IMR-90 (cell line): ENCODE data around the gene TRIO. TPM values are rescaled to one million over a fixed set of nuclear protein-coding genes. Genes with fewer than 3 reads are reported as not detected.
A peak's percentile ranks its signal among the peaks of the same experiment; 100 is the strongest.

Source experiments
- ATAC-seq: fragments of 200-7000 bp; cut with Tn5 transposase; 2 replicates; pipeline ENCODE4 v1.9.1; 2020; ENCODE audit warnings: low read depth, mild to moderate bottlenecking, moderate library complexity
- BruUV-seq: library from RNA; stranded (reverse); fragments of 400-500 nt; replicated peaks from 2 replicates; lab custom pipeline; 2021; lab: Mats Ljungman, UMichigan
- CTCF ChIA-PET: fragments of 300-600 bp; formaldehyde crosslinking; extraction: SDS; loops from one replicate; lab custom pipeline; 2021; ENCODE audit warnings: antibody characterized with exemption; lab: Yijun Ruan, JAX
- POLR2A ChIA-PET: fragments of 300-600 bp; sonication (Branson Sonifier 250); formaldehyde crosslinking; loops from one replicate; lab custom pipeline; 2022; ENCODE audit warnings: antibody characterized with exemption; ENCODE audit not compliant: unreplicated experiment; lab: Charles Lee
- DNase-seq: peaks from one replicate; pipeline ENCODE4 v3.0.0; 2013
- H2AFZ ChIP-seq: replicated peaks from 2 replicates; pipeline ENCODE3; 2013; ENCODE audit warnings: low read length, mild to moderate bottlenecking; ENCODE audit not compliant: poor library complexity
- H2AK5ac ChIP-seq: 2 replicates; pipeline ENCODE4 v1.6.1; 2013; ENCODE audit warnings: low read depth, low read length, inconsistent platforms
- H2AK9ac ChIP-seq: replicated peaks from 2 replicates; pipeline ENCODE3; 2013; ENCODE audit warnings: mild to moderate bottlenecking, low read depth, low read length, moderate library complexity; ENCODE audit not compliant: poor library complexity
- H2BK120ac ChIP-seq: 2 replicates; pipeline ENCODE4 v1.6.1; 2013; ENCODE audit warnings: low read depth, low read length, inconsistent platforms
- H2BK15ac ChIP-seq: 3 replicates; pipeline ENCODE4 v1.6.1; 2013; ENCODE audit warnings: low read depth, low read length, inconsistent platforms
- H2BK20ac ChIP-seq: 2 replicates; pipeline ENCODE4 v1.6.1; 2013; ENCODE audit warnings: low read depth, mild to moderate bottlenecking, inconsistent platforms, low read length, moderate library complexity
- H2BK5ac ChIP-seq: 2 replicates; pipeline ENCODE4 v1.6.1; 2013; ENCODE audit warnings: mild to moderate bottlenecking, low read depth, low read length, inconsistent platforms; ENCODE audit not compliant: poor library complexity, severe bottlenecking
- H3K14ac ChIP-seq: replicated peaks from 2 replicates; pipeline ENCODE4 v1.6.1; 2013; ENCODE audit warnings: low read depth, low read length, inconsistent platforms
- H3K18ac ChIP-seq: 2 replicates; pipeline ENCODE4 v1.6.1; 2013; ENCODE audit warnings: low read depth, low read length, control low read depth
- H3K23ac ChIP-seq: 2 replicates; pipeline ENCODE4 v1.6.1; 2013; ENCODE audit warnings: low read depth, low read length, inconsistent platforms
- H3K27ac ChIP-seq: 2 replicates; pipeline ENCODE4 v1.5.1; 2013; ENCODE audit warnings: mild to moderate bottlenecking, control low read depth, low read length; ENCODE audit not compliant: insufficient read depth
- H3K27me3 ChIP-seq: 2 replicates; pipeline ENCODE4 v1.6.1; 2013; ENCODE audit warnings: low read length; ENCODE audit not compliant: control insufficient read depth, insufficient read depth
- H3K36me3 ChIP-seq: 2 replicates; pipeline ENCODE4 v1.6.1; 2013; ENCODE audit warnings: low read length, mixed read lengths; ENCODE audit not compliant: control insufficient read depth, insufficient read depth
- H3K4ac ChIP-seq: 2 replicates; pipeline ENCODE4 v1.6.1; 2013; ENCODE audit warnings: low read depth, low read length, inconsistent platforms
- H3K4me1 ChIP-seq: 2 replicates; pipeline ENCODE4 v1.6.1; 2013; ENCODE audit warnings: low read length, mixed read lengths; ENCODE audit not compliant: control insufficient read depth, insufficient read depth
- H3K4me2 ChIP-seq: 2 replicates; pipeline ENCODE4 v1.6.1; 2013; ENCODE audit warnings: low read depth, mild to moderate bottlenecking, control low read depth, low read length, moderate library complexity
- H3K4me3 ChIP-seq: 2 replicates; pipeline ENCODE4 v1.5.1; 2013; ENCODE audit warnings: low read depth, mild to moderate bottlenecking, control low read depth, low read length, moderate library complexity; ENCODE audit not compliant: insufficient read depth
- H3K56ac ChIP-seq: 2 replicates; pipeline ENCODE4 v1.6.1; 2013; ENCODE audit warnings: low read length, inconsistent platforms; ENCODE audit not compliant: insufficient read depth; ENCODE audit errors: extremely low read depth
- H3K79me1 ChIP-seq, 2 experiments: 2 replicates each; pipeline ENCODE4 v1.6.1; 2013; ENCODE audit warnings: low read length in 2 of 2, inconsistent platforms in 1 of 2, low read depth in 1 of 2
- H3K9ac ChIP-seq: 2 replicates; pipeline ENCODE4 v1.6.1; 2013; ENCODE audit warnings: low read depth, low read length, control low read depth
- H3K9me1 ChIP-seq: 2 replicates; pipeline ENCODE4 v1.6.1; 2013; ENCODE audit warnings: low read length, inconsistent platforms; ENCODE audit not compliant: insufficient read depth
- H3K9me3 ChIP-seq: 2 replicates; pipeline ENCODE4 v1.6.1; 2013; ENCODE audit warnings: low read length; ENCODE audit not compliant: control insufficient read depth, insufficient read depth
- H4K20me1 ChIP-seq: 2 replicates; pipeline ENCODE4 v1.6.1; 2013; ENCODE audit warnings: low read length, inconsistent platforms; ENCODE audit not compliant: insufficient read depth
- H4K5ac ChIP-seq: 2 replicates; pipeline ENCODE4 v1.6.1; 2013; ENCODE audit warnings: mild to moderate bottlenecking, low read depth, low read length, control low read depth
- H4K8ac ChIP-seq, 2 experiments: 2 replicates each; pipeline ENCODE4 v1.6.1; 2013; ENCODE audit warnings: low read depth in 2 of 2, low read length in 2 of 2, control low read depth in 1 of 2, inconsistent platforms in 1 of 2
- H4K91ac ChIP-seq: 2 replicates; pipeline ENCODE4 v1.6.1; 2013; ENCODE audit warnings: low read depth, low read length, inconsistent platforms; ENCODE audit not compliant: insufficient read depth
- BHLHE40 ChIP-seq: fragments of 150-350 bp; IDR thresholded peaks from 2 replicates; pipeline ENCODE4 v1.6.1; 2016; ENCODE audit warnings: mild to moderate bottlenecking, low read depth, low read length
- CHD1 ChIP-seq: IDR thresholded peaks from 2 replicates; pipeline ENCODE4 v1.6.1; 2012; ENCODE audit warnings: low read depth, low read length, improper control_type of control experiment
- MAZ ChIP-seq: IDR thresholded peaks from 2 replicates; pipeline ENCODE4 v1.6.1; 2012; ENCODE audit warnings: low read depth, mild to moderate bottlenecking, low read length, improper control_type of control experiment, moderate library complexity, borderline replicate concordance
- MXI1 ChIP-seq: IDR thresholded peaks from 2 replicates; pipeline ENCODE4 v1.6.1; 2012; ENCODE audit warnings: low read depth, mild to moderate bottlenecking, low read length, moderate library complexity, borderline replicate concordance
- POLR2A ChIP-seq: IDR thresholded peaks from 2 replicates; pipeline ENCODE4 v1.6.1; 2012; ENCODE audit warnings: mild to moderate bottlenecking, low read depth, low read length
- RAD21 ChIP-seq: IDR thresholded peaks from 2 replicates; pipeline ENCODE4 v1.6.1; 2012; ENCODE audit warnings: low read length, improper control_type of control experiment
- RFX5 ChIP-seq: IDR thresholded peaks from 2 replicates; pipeline ENCODE4 v1.8.0; 2012; ENCODE audit warnings: low read depth, mild to moderate bottlenecking, low read length, moderate library complexity
- WGBS, 2 experiments: methylation state at CpG; one replicate each; pipeline versions ENCODE4 v1.1.5 to v1.1.7; 2013; ENCODE audit warnings: missing lambda C conversion rate in 2 of 2; ENCODE audit not compliant: insufficient read length in 1 of 2; ENCODE audit errors: extremely low coverage in 2 of 2; 5-methylcytosine and 5-hydroxymethylcytosine counted together
- dilution Hi-C: fragments of 300-500 bp; cut with HindIII; formaldehyde crosslinking; loops from one replicate; pipeline ENCODE4 v1.14.3; 2018; ENCODE audit warnings: low sequenced_read_pairs; ENCODE audit not compliant: unreplicated experiment
- in situ Hi-C: fragments of 300-500 bp; cut with MboI; formaldehyde crosslinking; loops from 3 replicates; pipeline ENCODE4 v1.14.3; 2019; ENCODE audit warnings: low sequenced_read_pairs, inconsistent platforms, mixed read lengths
- intact Hi-C: fragments of 100-400 bp; cut with micrococcal nuclease; formaldehyde crosslinking; loops from 2 replicates; pipeline ENCODE4 v1.10.0; 2022
- polyA plus RNA-seq, 3 experiments: library from polyadenylated mRNA; depleted of rRNA; stranded (reverse); fragments of >200 nt; gene quantifications; 2 replicates each; pipeline ENCODE4 v1.2.3, GENCODE V29; 2012; ENCODE audit warnings: low replicate concordance in 1 of 3
- total RNA-seq: library from RNA; depleted of rRNA; stranded (reverse); fragments of >200 nt; gene quantifications from 2 replicates; pipeline ENCODE4 v1.2.3, GENCODE V29; 2012
- TF ChIP-seq, protein P1 (sequence below): conservative IDR thresholded peaks from 2 replicates; pipeline ENCODE4 v1.5.1; 2012; ENCODE audit warnings: mild to moderate bottlenecking, low read depth, low read length, improper control_type of control experiment

TRIO gene
- total and polyA plus RNA-seq, 2 of the 4 experiments (the other 2 are of a cell fraction), result 206 to 522 TPM

DNA sequence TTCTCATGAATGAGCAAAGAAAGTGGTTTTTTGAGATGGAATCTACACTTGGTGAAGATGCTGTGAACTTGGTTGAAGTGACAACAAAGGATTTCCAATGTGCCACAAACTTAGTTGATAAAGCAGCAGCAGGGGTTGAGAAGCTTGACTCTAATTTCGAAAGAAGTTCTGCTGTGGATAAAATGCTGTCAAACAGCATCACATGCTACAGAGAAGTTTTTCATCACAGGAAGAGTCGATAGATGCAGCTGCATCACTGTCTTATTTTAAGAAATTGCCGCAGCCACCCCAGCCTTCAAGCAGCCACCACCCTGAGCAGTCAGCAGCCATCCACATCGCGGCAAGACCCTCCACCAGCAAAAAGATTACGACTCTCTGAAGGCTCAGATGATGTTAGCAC lies 78.6 kb downstream of the TRIO start:
- ChIA-PET CTCF (no interaction called here), POLR2A (no interaction called here)
- Histone ChIP-seq H2BK20ac (no peak overlapping the region), H3K56ac (no peak overlapping the region), H3K9me1 (peaks cover 43% of the 10 kb centered on the region), H2BK15ac (no peak overlapping the region), H3K79me1 (peaks cover 0 to 77% of the 10 kb centered on the region in 2 experiments; a peak in 2 of 4 replicates), H2AK5ac (no peak overlapping the region), H3K27me3 (no peaks in the 10 kb centered on the region), H3K27ac (no peak overlapping the region), H4K5ac (no peak overlapping the region), H2AFZ (no peak overlapping the region), H3K4me1 (peaks cover 44% of the 10 kb centered on the region), H3K9ac (no peak overlapping the region), H3K4me2 (no peak overlapping the region), H3K23ac (peak overlapping the region; percentile 6; the same call in 1 of the 2 replicates), H4K91ac (no peak overlapping the region), H3K9me3 (no peaks in the 10 kb centered on the region), H3K4ac (no peak overlapping the region), H2BK5ac (peak overlapping the region; percentile 5), H3K36me3 (peaks cover 25% of the 10 kb centered on the region), H2AK9ac (no peak overlapping the region), H3K18ac (no peak overlapping the region), H4K8ac (no peak overlapping the region), H2BK120ac (no peak overlapping the region), H4K20me1 (peaks cover 97% of the 10 kb centered on the region), H3K14ac (no peak overlapping the region), H3K4me3 (no peak overlapping the region)
- BruUV-seq, result no TSS peak
- dilution Hi-C loops (no loop called here), intact Hi-C loops (no loop called here), in situ Hi-C loops (no loop called here)
- TF ChIP-seq MAZ (no peak), MXI1 (no peak), CHD1 (no peak), RFX5 (no peak), BHLHE40 (no peak), POLR2A (no peak), RAD21 (no peak)
- TF ChIP-seq, protein P1, sequence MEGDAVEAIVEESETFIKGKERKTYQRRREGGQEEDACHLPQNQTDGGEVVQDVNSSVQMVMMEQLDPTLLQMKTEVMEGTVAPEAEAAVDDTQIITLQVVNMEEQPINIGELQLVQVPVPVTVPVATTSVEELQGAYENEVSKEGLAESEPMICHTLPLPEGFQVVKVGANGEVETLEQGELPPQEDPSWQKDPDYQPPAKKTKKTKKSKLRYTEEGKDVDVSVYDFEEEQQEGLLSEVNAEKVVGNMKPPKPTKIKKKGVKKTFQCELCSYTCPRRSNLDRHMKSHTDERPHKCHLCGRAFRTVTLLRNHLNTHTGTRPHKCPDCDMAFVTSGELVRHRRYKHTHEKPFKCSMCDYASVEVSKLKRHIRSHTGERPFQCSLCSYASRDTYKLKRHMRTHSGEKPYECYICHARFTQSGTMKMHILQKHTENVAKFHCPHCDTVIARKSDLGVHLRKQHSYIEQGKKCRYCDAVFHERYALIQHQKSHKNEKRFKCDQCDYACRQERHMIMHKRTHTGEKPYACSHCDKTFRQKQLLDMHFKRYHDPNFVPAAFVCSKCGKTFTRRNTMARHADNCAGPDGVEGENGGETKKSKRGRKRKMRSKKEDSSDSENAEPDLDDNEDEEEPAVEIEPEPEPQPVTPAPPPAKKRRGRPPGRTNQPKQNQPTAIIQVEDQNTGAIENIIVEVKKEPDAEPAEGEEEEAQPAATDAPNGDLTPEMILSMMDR, result no peak
- ATAC-seq, result no peak
- no peak for DNase-seq
- 100% methylated on average over 2 of the region's 6 CpGs; no CpG with 5 or more reads in 1 of the 2 experiments for WGBS, 2 experiments
